HG03025 (cell line): ENCODE measurements around the gene ARL8A.
"Not testable (repeated sequence)": the region's sequence is repeated elsewhere in the genome, so short reads cannot be mapped to it uniquely, and the experiment has no call there.

ENCODE experiments used
- ATAC-seq: cut with Tn5 transposase; IDR thresholded peaks from one replicate; pipeline ENCODE4 v1.9.1; 2021; ENCODE audit warnings: mild to moderate bottlenecking, moderate library complexity; ENCODE audit not compliant: unreplicated experiment, low FRiP score

The ARL8A gene

DNA sequence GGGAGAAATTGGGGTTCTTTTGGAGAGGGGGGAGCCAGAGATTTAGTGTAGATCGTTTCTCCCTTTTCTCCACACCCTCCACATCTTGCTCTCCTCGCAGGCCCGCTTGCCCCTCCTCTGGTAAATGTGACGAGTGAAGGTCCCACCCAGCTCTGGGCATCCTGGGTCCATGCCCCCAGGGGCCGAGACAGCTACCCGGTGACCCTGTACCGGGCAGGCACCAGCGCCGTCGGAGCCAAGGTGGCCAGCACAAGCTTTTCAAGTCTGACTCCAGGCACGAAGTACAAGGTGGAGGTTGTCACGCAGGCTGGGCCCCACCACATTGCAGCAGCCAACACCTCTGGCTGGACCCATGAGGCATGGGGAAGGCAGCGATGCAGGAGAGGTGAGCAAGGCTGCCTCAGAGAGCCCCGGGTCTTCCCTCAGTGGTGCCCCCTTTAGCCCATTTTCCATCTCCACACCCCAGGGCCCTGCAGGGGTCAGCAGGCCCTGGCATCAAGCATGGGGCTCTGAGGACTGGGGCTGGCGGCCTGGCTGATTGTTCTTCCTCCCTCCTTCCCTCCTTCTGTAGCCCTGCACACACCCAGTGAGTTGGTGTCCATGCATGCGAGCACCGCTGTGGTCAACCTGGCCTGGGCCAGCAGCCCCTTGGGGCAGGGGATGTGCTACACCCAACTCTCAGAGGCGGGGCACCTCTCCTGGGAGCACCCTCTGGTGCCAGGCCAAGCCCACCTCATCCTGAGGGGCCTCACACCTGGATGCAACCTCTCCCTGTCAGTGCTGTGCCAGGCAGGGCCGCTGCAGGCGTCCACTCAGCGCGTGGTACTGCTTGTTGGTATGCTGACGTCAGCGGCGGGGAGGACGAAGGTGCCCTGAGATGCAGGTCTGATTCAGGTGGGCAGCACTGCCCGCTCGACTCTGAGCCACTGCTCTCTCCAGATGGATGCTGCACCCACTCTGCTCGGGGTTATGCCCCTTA lies 32.7 kb upstream of the ARL8A start:
- no peak for ATAC-seq

DNA sequence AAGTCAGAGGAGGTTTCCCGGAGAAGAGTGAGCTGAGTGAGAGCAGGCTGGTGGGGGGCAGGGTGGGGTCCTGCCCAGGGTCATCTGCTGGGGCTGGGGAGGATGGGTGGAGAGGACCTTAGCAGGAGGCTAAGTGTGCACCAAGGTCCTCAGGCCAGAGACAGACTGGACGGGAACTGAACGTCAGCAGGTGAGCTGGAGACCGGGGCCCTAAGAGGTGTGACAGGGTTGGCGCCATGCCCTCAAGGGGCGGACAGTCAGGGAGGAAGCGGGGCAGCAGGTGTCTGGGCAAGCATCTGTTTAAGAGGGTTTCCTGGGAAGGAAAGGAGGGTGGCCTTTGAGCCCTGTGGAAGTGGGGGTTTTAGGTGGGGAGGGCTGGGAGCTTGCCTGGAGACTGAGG lies 29.5 kb upstream of the ARL8A start:
- ATAC-seq = no peak

DNA sequence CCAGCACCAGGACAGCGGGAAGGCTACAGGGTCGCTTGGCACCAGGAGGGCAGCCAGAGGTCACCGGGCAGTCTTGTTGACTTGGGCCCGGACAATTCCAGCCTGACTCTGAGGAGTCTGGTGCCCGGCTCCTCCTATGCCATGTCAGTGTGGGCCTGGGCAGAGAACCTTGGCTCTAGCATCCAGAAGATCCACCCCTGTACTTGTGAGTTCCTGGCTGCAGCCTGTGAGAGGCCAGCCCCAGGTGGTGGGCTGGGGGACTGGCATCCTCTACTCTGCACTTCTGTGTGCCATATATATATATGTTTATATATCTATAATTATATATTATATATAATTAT lies 27.4 kb upstream of the ARL8A start:
- no peak for ATAC-seq

GRCh38 chr1:202171292-202172014 lies 26.9 kb upstream of the ARL8A start:
- ATAC-seq = no peak

DNA sequence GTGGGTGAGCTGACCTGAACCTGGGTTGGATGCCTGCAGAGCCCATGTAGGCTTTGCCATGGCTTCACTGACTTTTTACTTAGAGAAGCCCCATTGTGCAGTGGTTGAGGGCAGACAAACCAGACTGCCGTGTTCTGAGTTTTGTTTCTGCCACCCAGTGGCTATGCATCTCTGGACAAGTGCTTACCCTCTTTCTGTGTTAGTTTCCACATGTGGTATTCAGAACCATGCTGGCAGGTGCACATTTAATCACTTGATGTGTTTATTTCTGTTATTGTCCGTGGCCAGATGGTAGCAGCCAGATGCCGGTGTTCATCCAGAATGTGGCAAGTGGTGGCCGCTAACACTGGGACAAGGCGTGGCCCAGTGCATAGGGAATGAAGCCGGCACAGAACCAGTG lies 26.2 kb upstream of the ARL8A start:
- ATAC-seq = no peak

DNA sequence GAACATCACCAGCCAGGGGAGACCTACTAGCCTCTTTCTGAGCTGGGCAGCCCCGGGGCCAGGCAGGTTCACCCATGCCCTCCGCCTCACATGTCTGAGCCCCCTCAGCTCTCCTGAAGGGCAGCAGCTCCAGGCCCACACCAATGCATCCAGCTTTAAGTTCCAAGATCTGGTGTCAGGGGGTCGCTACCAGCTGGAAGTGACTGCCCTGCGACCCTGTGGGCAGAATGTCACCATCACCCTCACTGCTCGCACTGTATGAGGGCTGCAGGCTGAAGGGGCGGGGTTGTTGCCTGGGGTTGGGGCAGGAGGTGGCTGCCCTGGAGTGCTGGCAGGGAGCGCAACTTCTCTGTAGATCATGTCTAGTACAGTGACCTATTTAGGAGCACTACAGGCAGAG lies 24.3 kb upstream of the ARL8A start:
- ATAC-seq = no peak

DNA sequence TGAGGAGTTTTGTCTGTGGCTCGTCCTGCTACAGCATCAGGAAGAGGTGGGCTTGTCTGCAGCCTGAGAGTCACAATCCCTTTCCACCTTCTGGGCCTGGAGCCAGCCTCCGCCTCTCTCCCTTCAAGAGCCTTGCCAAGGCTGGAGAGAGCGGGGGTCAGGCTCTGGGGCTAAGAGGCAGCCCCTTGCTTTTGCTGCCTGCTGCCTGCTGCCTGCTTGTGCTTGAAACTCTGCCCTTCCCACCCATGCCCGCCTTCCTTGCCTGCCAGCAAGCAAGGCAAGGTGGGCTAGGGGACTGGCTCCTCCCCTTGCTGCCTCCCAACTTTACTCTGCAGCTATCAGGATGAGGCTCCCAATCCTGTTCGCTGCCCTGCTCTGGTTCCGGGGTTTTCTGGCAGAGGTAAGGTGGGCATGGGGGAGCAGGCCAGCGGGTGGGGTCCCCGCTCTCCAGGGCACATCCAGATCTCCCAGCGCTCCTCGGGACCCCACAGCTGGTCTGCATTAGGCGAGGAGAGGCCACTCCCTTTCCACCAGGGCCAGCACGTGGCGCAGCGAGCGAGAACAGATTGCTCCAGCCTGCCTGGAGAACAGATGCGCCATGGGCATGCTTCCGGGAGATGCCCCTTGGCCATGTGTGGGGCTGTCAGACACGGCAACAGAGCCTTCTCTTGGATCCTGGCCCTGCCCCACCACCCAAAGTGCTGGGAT lies 23.3 kb upstream of the ARL8A start:
- ATAC-seq = no peak

DNA sequence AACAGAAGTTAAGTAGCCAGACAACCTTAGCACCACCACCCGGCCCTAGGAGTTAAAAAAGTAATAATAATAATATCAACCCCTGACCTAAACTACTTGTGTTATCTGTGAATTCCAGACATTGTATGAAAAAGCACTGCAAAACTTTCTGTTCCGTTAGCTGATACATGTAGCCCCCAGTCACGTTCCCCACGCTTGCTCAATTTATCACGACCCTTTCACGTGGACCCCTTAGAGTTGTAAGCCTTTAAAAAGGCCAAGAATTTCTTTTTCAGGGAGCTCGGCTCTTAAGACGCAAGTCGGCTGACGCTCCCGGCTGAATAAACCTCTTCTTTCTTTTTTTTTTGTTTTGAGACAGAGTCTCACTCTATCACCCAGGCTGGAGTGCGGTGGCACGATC lies 22.5 kb upstream of the ARL8A start:
- ATAC-seq = not testable (repeated sequence)

DNA sequence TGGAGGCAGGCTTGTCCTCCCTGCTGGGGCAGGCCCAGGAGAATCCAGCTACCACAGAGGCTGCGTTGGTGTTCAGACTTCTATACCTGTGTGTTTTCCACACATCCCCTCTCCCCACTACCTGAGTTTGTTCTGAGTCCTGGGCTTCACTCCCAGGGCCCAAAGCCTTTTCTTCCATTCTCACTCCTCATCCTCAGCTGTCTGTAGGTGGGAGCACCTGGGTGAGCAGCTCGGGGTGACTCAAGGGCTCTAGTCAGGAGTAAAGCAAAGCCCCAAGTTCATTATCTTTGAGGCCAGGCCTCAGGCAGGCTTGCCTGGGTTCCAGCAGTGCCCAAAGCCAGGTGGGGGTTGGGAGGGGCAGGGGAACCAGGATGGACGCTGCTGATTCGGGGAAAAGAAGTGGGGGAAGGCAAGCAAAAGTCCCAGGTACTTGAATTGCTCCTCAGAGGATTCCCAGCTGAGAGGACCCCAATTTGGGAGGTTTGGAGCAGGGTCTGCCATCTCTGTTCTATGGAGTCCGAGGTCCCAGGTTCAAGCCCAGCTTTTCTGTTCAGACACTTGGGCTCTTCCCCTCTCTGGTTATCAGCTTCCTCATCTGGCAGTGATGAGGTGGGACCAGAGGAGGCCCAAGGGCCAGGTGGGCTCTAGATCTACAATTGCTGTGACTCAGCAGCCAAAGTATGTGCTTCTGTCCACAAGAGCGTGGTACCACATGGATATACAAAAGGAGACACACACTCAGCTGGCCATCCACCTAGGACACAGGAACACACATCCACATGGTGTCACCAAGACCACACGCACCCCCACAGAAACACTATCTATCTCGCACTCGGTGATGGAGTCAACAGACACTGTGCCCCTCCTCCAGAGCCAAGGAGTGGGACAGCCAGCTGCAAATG lies 21.7 kb upstream of the ARL8A start:
- ATAC-seq = no peak

DNA sequence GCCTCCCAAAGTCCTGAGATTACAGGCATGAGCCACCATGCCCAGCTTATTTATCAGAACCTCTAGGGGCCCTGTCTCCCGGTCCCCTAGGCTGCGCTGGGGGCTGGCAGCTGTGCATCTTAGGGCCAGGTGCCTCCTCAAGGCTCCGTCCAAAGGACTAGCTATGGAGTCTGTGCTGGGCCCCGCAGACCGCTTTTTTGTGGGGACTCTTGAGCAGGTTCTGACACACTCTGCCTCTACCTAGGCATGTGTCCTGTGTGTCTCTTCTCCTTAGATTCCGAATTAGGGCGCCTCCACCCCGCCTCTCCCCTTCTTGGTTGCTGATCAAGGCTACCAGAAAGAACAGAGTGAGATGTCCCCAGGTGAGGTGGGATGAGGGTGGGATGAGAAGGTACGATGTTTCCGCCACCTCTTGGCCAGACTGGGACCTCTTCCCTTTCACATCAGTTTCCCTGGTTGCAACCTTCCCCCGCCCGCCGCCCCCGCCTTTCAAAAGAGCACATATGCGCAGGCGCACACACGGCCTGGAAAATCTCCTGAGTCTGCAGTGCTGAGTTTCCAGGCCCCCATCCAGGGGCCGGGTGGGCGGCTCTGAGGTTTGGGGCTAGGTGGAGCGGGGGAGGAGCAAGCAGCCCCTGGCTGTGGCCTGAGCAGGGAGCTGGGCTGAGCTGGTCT lies 20.9 kb upstream of the ARL8A start:
- ATAC-seq = no peak

GRCh38 chr1:202164271-202165037 lies 19.9 kb upstream of the ARL8A start:
- no peak for ATAC-seq

DNA sequence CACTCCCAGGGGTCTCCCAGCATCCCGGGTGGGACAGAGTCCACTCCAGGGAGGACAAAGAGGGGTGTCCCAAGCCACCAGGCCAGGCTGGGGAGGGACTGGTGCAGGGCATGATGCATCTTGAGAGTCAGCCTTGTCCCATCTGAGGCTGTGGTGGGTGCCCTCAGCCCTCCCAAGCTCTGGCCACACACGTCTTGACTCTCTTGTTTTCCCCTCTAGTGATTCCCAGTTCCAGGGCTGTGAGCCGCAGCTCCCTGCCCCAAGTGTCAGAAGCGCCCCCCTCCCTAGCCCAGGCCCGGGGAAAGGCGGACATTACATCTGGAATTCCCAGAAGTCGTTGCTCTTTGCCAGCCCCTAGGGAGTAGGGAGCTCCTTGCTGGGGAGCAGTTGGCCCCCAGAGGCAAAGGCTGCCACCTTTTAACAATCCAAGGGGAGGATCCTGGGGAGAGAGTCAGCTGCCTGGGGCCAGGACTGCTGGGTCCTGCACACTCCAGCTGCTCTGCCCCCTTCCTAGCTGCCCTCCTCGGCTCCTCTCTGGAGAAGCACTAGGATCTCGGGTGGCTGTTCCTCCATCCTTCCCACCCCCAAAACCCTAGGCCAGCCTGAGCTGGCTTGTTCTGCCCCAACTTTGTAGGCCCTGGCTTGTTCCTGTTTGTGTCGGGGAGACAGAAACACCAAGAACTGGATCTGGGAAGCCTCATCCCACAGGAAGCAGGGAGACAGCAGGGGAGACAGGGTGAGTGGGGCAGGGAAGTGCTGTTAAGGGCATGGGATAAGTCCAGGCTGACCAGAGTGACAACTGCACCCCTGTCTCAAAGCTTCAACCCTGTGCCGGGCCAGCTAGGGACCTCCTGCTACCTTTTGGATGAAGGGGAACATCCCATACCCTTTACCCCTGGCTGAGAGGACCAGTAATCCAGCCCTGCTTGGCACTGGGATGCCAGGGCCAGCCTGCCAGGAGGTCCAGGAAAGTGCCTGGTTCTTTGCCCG lies 19.0 kb upstream of the ARL8A start:
- ATAC-seq = no peak

- ATAC-seq = no peak
Observed at GRCh38 chr1:202162418-202163280, 18.1 kb upstream of the ARL8A start.

- ATAC-seq = no peak
Observed at GRCh38 chr1:202162047-202162417, 17.5 kb upstream of the ARL8A start.

DNA sequence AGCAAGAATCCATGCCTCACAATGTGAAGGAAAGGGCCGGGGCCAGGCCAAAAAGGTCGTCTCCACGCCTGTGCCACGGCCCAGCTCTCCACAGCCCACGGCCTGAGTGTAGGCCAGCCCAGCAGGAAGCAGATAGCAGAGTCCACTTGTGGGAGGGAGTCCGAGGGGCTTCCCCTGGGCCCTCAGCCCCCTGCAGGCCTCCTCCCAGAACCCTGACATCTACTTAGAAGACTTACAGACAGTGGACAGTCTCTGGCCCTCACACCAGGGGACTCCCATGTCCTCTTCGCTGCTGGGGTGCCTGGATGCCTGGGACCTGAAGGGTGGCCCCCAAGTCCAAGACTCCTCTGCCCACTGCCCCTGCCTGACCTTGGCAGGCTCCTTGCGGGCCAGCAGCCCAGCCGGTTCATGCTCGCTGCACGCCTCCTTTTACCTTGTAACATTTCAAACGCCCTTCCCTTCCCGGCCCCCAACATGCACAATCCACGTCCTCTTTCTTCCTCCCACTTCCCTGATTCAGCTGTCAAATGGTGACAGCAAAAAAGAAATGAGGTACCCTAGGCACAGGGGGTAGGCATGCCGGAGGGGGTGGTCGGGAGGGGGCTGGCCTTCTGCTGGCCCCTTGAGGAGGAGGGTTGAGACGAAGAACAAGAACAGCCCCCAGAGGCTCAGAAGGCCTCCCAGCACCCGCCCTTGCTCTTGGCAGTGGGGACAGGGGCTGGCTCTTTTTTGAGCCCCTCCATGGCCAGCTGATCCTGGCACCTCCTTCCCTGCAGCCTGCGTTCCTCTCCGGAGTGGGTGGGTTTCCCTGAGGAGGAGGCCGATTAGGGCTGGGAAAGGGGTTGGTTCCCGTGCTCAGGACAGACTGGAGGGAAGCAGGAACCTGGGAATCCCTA lies 16.9 kb upstream of the ARL8A start:
- ATAC-seq = no peak

DNA sequence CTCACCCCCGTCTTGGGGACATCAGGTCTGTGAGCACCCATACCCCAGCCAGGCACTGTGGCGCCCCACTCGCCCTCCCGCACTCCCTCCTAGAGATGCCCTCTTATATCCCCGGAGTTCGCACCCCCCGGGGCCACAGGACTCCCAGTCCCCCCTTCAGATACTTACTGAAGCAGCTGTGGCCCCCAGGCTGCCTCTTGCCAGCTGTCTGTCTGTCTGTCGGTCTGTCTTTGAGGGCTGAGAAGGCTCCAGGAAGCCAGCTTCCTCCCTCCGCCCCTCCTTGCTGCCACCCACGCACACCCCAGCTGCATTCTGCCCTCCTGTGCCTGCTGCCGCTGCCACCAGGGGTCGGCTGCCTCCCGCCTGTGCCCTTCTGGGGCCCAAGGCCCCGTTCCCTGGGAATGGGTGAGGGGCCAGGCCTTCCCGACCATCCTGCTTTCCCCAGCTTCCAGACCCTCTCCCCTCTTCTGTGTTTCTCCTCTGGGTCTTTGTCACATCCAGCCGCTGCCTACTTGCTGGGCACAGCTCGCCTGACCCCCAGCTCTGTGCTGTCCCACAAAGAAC lies 15.9 kb upstream of the ARL8A start, which contains the start of gene PTPN7:
TSS of gene PTPN7 (minus strand) at position 226 of the 564 bp plus-strand sequence. CDS start 1,200 bp downstream, outside the sequence.
- ATAC-seq = no peak
